Psoas muscle (tissue), 8 donors: Measurements from ENCODE around the gene UFM1. TPM values are rescaled to one million over a fixed set of nuclear protein-coding genes. Genes with fewer than 3 reads are reported as not detected.

Experiments
- ATAC-seq, 4 donors: fragments of 200-7000 bp; cut with Tn5 transposase; one replicate each; pipeline ENCODE4 v1.9.1; 2020; ENCODE audit warnings: moderate library complexity in 3 of 4, mild to moderate bottlenecking in 2 of 4
- DNase-seq, 2 donors: peaks; one replicate each; pipeline ENCODE4 v3.0.0-alpha.2; 2020
- H3K27ac ChIP-seq: fragments of 200-600 bp; one replicate; pipeline ENCODE4 v1.8.0; 2022
- H3K27me3 ChIP-seq, 3 donors: fragments of 200-600 bp in 1 of 3; one replicate each; pipeline versions ENCODE4 v1.6.1 to v1.8.0; 2013 to 2022; ENCODE audit warnings: low read length in 2 of 3, mild to moderate bottlenecking in 2 of 3, moderate library complexity in 1 of 3; ENCODE audit not compliant: insufficient read depth in 3 of 3
- H3K36me3 ChIP-seq, 2 donors: fragments of 200-600 bp in 1 of 2; one replicate each; pipeline versions ENCODE4 v1.6.1 to v1.8.0; 2013 to 2022; ENCODE audit warnings: low read depth in 1 of 2, mild to moderate bottlenecking in 1 of 2, moderate library complexity in 1 of 2; ENCODE audit not compliant: insufficient read depth in 1 of 2
- H3K4me1 ChIP-seq: fragments of 200-600 bp; one replicate; pipeline ENCODE4 v1.8.0; 2022
- H3K4me3 ChIP-seq: fragments of 200-600 bp; one replicate; pipeline ENCODE4 v1.8.0; 2022; ENCODE audit warnings: mild to moderate bottlenecking
- H3K9me3 ChIP-seq: fragments of 200-600 bp; one replicate; pipeline ENCODE4 v1.8.0; 2022
- CTCF ChIP-seq: fragments of 200-600 bp; IDR thresholded peaks from one replicate; pipeline ENCODE4 v1.8.0; 2022; ENCODE audit warnings: antibody characterized with exemption
- WGBS, 3 donors: extraction: QIAGEN DNeasy Blood & Tissue Kit; methylation state at CpG; one replicate each; pipeline versions ENCODE4 v1.1.6 to v1.1.7; 2013; 5-methylcytosine and 5-hydroxymethylcytosine counted together
- intact Hi-C, 2 donors: fragments of 100-400 bp; cut with DNase I; formaldehyde crosslinking; loops; one replicate each; pipeline versions ENCODE4 v1.11.0 to v1.14.2; 2022
- polyA plus RNA-seq, 3 donors: library from polyadenylated mRNA; stranded (reverse); fragments of 200-250 nt; gene quantifications; one replicate each; pipeline ENCODE4 v1.2.3, GENCODE V29; 2013
- total RNA-seq, 4 donors: library from RNA; stranded (reverse); fragmentation: NEBNext Ultra II Directional in 2 of 4; extraction: Animal tissue kit (Norgen Biotek cat#: 25700) in 2 of 4; gene quantifications; one replicate each; pipeline versions ENCODE4 v1.2.1 to v1.2.4, GENCODE V29; 2021 to 2023
- donor health status: healthy with polysubstance abuse.
- donor health status: DM: no; HTN: no; CAD: no; lungs with moderate emphysema.
- donor health status: Bipolar disorder and iron deficiency.
- donor health status: healthy.
- donor health status: DM: yes; HTN: yes; CAD: no.
- donor health status: DM: no; HTN: no; CAD: no.
- donor health status: DM: no; HTN: no; CAD: no.
- donor health status: DM: yes; HTN: yes; CAD: no.

Gene UFM1
- total and polyA plus RNA-seq, 7 donors: 19.8 to 56.8 (median 27.7) TPM

DNA sequence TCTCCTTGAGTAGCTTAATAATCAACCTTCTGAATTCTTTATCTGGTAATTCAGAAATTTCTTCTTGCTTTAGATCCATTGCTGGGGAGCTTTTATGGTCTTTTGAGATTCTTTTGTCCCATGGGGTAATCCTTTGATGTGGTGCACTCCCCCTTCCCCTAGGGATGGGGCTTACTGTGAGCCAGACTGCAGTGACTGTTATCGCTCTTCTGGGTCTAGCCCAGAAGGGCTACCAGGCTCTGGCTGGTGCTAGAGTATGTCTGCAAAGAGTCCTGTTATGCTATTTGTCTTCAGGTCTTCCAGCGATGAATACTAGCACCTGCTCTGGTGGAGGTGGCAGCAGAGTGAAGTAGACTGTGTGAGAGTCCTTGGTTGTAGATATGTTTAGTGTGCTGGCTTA, 41.7 kb downstream of the UFM1 start:
- no peaks in the 10 kb centered on the region for H3K4me1 ChIP-seq
- no peak overlapping the region for H3K4me3 ChIP-seq
- WGBS, 3 donors: 92 to 97% (median 96%) methylated on average over 2 of the region's 2 CpGs
- no peak for DNase-seq
- H3K36me3 ChIP-seq: no peaks in the 10 kb centered on the region
- no peaks in the 10 kb centered on the region for H3K9me3 ChIP-seq
- no peaks in the 10 kb centered on the region for H3K27me3 ChIP-seq
- intact Hi-C loops: no loop called here
- H3K27ac ChIP-seq: no peak overlapping the region
- no peak for ATAC-seq
- no peak for TF ChIP-seq CTCF

- Histone ChIP-seq H3K4me3 (no peak overlapping the region), H3K4me1 (no peaks in the 10 kb centered on the region), H3K36me3 (no peaks in the 10 kb centered on the region), H3K27me3 (no peaks in the 10 kb centered on the region), H3K27ac (no peak overlapping the region), H3K9me3 (no peaks in the 10 kb centered on the region)
- 10 to 24% (median 10%) methylated on average over 1 of the region's 1 CpG for WGBS, 3 donors
- intact Hi-C loops: no loop called here
- TF ChIP-seq CTCF: no peak
- no peak for ATAC-seq
- no peak for DNase-seq
Observed at GRCh38 chr13:38394777-38395496, 45.3 kb downstream of the UFM1 start.

GRCh38 chr13:38395497-38395788, 45.8 kb downstream of the UFM1 start:
- intact Hi-C loops: no loop called here

GRCh38 chr13:38398711-38399493, 49.3 kb downstream of the UFM1 start:
- DNase-seq: no peak
- no peaks in the 10 kb centered on the region for H3K36me3 ChIP-seq

More at GRCh38 chr13:38395497-38395788, 45.8 kb downstream of the UFM1 start:
- WGBS, 3 donors: 58 to 69% (median 58%) methylated on average over 3 of the region's 3 CpGs
- ATAC-seq: no peak
- Histone ChIP-seq H3K27me3 (no peaks in the 10 kb centered on the region), H3K9me3 (no peaks in the 10 kb centered on the region), H3K4me1 (no peaks in the 10 kb centered on the region), H3K36me3 (no peaks in the 10 kb centered on the region), H3K4me3 (no peak overlapping the region), H3K27ac (no peak overlapping the region)
- DNase-seq: no peak
- TF ChIP-seq CTCF: no peak

More at GRCh38 chr13:38398711-38399493, 49.3 kb downstream of the UFM1 start:
- 51 to 57% (median 55%) methylated on average over 5 of the region's 5 CpGs for WGBS, 3 donors
- intact Hi-C loops: no loop called here
- no peak overlapping the region for H3K4me3 ChIP-seq
- no peaks in the 10 kb centered on the region for H3K9me3 ChIP-seq
- no peaks in the 10 kb centered on the region for H3K27me3 ChIP-seq
- H3K4me1 ChIP-seq: no peaks in the 10 kb centered on the region
- no peak overlapping the region for H3K27ac ChIP-seq
- no peak for ATAC-seq
- no peak for TF ChIP-seq CTCF
